GM19324 (cell line): ENCODE data around the gene PIAS2.

Source experiments
- ATAC-seq: cut with Tn5 transposase; IDR thresholded peaks from one replicate; pipeline ENCODE4 v1.9.1; 2021; ENCODE audit warnings: mild to moderate bottlenecking, moderate library complexity; ENCODE audit not compliant: unreplicated experiment, low FRiP score

Gene PIAS2

DNA sequence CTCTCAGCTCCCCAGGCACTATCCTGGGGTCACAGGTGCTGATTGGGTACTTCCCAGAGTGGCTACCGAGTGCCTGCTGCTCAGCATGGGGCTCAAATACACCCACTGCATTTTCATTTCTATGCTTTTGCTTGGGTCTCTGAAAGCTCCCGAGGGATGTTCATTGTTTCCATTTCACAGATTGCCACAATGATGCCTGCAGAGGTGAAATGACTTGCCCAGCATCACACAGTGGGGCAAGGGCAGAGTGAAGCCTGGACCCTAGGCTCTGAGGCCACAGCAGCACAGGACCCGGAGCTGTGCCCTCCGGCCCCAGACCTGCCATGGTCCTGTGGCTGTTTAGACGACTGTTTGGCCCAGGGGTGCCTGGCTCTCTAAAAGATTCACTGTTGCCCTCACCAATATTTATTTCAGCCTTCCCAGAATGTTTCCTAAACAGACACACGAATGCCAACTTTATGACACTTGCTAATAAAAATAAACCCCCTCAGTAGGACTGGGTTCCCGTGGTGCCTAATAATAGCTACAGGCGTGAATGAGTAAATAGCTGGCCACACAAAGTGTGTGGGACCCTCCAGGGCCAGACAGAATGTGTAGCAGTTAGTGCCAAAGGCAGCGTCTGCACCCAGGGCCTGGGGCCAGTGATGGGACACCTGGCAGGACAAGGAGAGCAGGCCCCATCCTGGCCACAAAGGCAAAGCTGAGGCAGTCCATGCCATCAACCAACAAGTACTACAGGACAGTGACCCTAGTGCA, 149.0 kb downstream of the PIAS2 start:
- no peak for ATAC-seq

DNA sequence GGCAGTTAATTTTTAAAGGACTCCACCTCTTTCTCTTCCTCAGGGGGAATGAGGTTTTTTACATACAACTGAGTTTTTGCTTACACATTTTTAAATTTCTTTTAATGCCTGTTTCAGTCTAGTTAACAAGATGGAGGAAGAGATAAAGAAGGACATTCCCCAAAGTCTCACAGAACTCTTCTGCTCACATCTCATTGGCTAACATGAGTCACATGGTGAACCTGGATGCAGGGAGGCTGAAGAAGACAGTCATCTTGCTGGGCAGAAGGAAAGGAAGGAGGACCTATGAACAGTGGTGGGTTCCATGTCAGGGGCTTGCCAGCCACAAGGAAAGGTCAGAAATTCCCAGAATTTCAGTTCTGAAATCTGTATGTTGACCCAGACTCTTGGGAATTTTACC, 150.1 kb downstream of the PIAS2 start:
- no peak for ATAC-seq

DNA sequence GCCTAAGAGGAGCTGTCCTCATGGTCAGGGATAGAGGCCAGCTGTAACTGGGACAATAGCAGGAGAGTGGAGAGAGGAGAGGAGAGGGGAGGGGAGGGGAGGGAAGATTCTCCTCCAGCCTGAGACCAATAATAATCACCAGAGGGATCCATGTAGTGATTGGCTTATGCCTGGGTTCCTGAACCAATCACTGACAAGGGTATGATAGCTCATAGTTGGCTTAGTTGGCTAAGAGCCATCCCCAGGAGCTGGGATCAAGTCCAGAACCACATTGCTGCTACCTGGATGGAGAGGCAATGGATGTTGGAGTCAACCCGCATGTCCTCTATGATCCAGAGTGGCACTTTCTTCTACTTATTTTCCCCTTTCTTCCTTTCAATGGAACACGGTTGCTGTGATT, 152.7 kb downstream of the PIAS2 start:
- ATAC-seq, result no peak

DNA sequence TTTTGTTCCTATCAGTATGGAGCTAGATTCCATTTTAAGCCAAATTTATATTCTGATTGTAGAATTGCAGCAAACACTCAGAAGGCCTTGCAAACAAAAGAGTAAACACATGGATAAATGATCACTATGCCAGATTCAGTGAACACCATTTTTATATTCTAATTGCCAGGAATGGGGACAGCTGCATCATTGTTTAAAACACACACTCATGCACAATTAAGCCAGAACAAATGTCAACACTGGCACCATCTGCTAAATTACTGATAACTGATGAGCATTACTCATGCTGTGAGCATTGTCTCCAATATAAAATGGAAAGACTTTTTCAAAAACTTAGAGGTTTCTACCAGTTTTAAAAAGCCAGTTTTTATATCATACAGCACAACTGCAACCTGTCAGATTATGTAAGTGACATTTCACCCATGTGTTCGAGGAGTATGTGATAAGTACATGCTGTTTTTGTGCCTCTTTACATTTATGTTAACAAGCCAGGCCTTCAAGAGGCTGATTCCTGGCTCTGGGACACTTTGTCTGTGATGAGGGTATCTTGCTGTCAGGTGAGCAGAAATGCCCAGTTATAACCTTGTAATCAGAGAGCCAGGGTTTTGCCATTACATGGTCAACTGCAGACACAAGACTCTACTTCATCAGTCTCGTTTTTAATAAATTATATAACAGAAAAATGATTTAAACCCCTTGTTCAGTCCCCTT, 156.1 kb downstream of the PIAS2 start:
- no peak for ATAC-seq

DNA sequence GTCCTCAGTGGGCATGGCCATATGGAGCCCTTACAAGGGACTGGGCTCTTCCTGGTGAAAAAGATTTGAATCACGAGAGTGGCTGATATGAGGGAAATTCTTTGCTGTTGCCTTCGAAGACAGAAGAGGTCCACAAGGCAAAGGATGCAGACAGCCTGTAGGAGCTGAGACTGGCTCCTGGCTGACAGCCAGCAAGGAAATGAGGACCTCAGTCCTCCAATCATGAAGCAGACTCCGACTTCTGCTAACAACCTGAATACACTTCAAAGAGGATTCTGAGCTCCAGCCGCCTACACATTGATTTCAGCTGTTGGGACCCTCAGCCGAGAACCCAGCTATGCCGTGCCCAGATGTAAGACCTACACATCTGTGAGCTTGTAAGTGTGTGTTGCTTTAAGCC, 157.4 kb downstream of the PIAS2 start:
- ATAC-seq, result no peak

DNA sequence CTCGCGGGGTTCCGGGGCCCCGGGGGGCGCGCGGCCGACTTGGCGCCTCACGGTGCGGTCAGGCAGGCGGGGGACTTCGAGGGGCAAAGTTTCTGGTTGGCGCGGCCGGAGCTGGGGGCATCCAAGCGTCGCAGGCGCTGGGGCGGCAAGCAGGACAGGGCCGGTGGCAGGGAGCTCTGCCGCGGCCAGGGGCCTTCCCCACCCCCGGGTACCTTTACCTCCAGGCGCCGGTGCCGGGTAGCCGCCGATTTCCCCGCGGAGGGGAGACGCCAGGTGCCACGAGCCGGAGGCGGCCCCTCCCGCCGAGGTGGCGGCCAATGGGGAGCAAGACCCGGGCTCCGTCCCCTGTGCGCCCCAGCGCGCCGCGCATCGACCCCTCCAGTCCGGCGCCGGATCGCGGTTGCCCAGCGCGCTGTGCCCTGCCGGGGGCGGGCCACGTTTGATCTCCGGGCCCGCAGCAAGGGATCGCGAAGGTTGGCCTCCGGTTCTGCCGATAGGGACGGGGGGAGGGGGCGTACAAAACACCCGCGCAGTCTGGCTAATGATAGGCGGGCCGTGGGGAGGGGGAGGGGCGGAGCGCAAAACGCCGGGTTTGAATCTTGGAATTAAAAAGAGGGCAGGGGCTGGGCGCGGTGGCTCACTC, 160.6 kb downstream of the PIAS2 start, which contains the start of gene ST8SIA5:
TSS of gene ST8SIA5 (minus strand) at position 495 of the 643 bp plus-strand sequence. CDS start 545 bp downstream, outside the sequence.
- ATAC-seq, result no peak

DNA sequence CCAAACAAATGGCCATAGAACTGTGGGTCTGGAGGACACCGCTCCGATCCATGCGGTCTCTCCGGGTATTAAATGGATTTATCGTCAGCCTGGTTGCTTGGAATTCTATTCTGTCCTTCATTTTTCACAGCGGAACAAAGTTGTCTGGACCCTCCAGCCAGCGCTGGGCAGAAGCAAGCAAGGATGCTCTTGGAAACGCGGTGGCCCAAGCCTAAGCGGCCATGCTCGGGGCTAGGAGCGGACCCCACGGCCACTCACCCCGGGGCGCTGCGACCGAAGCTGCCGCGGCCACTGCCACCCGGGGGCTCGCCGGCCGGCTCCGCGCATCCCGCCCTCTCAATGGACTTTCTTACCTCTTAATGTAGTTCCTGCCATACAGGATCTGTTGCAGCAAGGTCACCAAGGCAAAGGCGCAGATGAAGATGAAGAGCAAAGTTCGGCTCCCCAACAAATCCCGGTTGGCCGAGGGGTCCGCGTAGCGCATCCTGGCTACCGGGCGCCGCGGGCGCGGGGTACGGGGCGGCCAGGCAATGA, 161.2 kb downstream of the PIAS2 start:
- ATAC-seq, result no peak

DNA sequence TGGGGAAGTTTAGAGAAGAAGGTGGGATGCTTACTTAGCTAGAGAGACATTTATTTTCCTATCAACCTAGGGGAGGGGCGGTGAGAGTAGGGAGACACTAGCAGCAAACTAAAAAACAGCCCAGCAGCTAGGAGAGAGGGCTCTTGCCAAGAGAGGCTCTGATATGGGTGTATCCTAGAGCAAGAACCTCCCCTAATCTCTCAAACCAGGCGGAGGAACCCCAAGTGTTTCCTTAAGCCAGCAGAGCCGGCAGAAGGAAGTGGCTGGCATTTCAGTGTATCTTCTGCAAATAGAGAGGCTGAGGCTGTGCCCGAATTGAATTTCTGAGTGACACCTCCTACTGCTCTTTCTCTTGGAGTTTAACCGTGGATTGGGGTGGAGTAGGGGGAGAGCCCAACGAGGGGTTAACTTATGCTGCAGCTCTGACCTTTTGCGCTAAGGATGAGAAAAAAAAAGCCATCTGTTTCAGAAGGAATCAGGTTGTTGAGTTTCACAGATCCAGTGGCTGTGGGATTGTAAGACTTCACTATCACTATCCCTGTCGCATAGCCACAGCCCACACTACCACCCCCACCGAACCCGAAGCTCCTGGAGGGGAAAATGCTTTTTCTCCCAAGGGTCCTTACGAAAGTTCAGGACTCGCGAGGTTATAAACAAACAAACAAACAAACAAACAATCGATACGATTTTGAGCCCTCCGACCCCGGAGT, 161.8 kb downstream of the PIAS2 start:
- no peak for ATAC-seq

DNA sequence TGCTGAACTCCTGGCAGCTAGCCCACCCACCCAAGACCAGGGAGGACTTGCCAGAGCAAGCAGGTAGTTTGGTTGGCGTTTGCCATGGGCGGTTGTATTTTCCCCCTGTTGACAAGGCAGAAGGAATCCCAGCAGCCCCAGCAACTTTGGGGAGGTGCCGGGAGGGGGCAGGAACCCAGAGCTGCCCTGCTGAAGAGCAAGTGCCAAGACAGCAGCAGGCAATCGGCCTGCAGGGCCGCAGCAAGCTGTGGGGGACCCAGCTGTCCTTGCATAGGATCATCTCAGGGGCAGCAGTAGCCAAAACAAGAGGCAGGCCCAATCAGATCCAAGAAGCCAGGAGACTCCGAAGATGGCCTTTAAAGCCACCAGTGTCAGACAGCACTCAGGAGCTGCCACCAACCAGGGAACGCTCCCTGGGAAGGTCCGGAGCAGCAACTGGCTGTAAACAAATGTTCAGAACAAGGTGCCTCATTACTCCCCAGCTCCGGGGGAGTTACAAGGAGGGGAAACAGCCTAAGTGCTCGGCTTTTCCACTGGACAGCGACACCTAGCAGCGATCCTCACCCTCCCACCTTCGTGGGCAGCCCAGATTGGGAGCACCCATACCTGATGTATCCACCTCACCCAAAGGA, 162.5 kb downstream of the PIAS2 start:
- no peak for ATAC-seq

DNA sequence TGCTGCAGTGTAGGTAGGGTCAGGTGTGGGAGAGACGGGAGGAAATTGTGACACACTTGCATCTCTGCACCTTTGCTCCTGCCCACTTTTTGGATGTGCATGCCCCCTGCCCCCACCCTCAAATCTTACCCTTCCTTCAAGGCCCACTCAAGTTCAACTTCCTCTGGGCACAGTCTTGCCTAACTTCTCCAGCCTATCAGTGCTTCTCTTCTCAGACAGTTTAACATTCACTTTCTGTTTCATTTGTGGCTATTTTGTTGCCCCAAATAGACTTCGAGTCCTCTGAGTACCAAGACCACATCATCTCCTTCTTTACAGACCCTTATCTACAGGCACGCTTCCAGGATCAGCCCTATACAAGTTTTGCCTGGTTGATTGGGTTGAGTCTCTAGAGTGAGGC, 163.1 kb downstream of the PIAS2 start:
- no peak for ATAC-seq
